ACHN (cell line): ENCODE results near the gene COQ9.
"Not testable (repeated sequence)": the region's sequence is repeated elsewhere in the genome, so short reads cannot be mapped to it uniquely, and the experiment has no call there.

Source experiments
- DNase-seq: peaks from one replicate; pipeline ENCODE4 v3.0.0-alpha.2; 2015
- in situ Hi-C: cut with HindIII; loops from 2 replicates; pipeline ENCODE4 v1.10.0; 2017; ENCODE audit warnings: low sequenced_read_pairs, low pct_ligation_motif_present, low pct_unique_long_range_greater_than_20kb

The COQ9 gene

GRCh38 chr16:57423152-57423551 lies 24.1 kb upstream of the COQ9 start:
- in situ Hi-C loops: no loop called here
- DNase-seq: no peak

GRCh38 chr16:57424583-57424982 lies 22.7 kb upstream of the COQ9 start:
- in situ Hi-C loops: no loop called here
- DNase-seq: no peak

- no peak for DNase-seq
- in situ Hi-C loops: no loop called here
Measured at GRCh38 chr16:57426356-57426755, 20.9 kb upstream of the COQ9 start.

GRCh38 chr16:57427307-57427706 lies 20.0 kb upstream of the COQ9 start:
- DNase-seq: no peak
- in situ Hi-C loops: no loop called here

- DNase-seq: no peak
- in situ Hi-C loops: no loop called here
Measured at GRCh38 chr16:57427824-57428223, 19.5 kb upstream of the COQ9 start.

- DNase-seq: no peak
- in situ Hi-C loops: no loop called here
Measured at GRCh38 chr16:57430955-57431354, 16.3 kb upstream of the COQ9 start.

GRCh38 chr16:57432505-57432904 lies 14.8 kb upstream of the COQ9 start:
- in situ Hi-C loops: no loop called here
- DNase-seq: no peak

GRCh38 chr16:57432989-57433388 lies 14.3 kb upstream of the COQ9 start:
- no peak for DNase-seq
- in situ Hi-C loops: no loop called here

- DNase-seq: no peak
- in situ Hi-C loops: no loop called here
Measured at GRCh38 chr16:57434003-57434402, 13.3 kb upstream of the COQ9 start.

- in situ Hi-C loops: no loop called here
Measured at GRCh38 chr16:57435838-57436237, 11.4 kb upstream of the COQ9 start.

GRCh38 chr16:57439947-57440346 lies 7.3 kb upstream of the COQ9 start:
- DNase-seq, in situ Hi-C loops: not testable (repeated sequence)

More at GRCh38 chr16:57435838-57436237, 11.4 kb upstream of the COQ9 start:
- DNase-seq: no peak

- DNase-seq, in situ Hi-C loops: not testable (repeated sequence)
Measured at GRCh38 chr16:57440551-57440950, 6.7 kb upstream of the COQ9 start.

- no peak for DNase-seq
- in situ Hi-C loops: no loop called here
Measured at GRCh38 chr16:57444711-57445110, 2.6 kb upstream of the COQ9 start.

- no peak for DNase-seq
- in situ Hi-C loops: no loop called here
Measured at GRCh38 chr16:57445510-57445909, 1.8 kb upstream of the COQ9 start.

- in situ Hi-C loops: no loop called here
- peak; percentile 26 for DNase-seq
Measured at GRCh38 chr16:57446531-57447185, 621 bp upstream of the COQ9 start.

GRCh38 chr16:57452021-57452420 lies 4.7 kb downstream of the COQ9 start:
- no peak for DNase-seq
- in situ Hi-C loops: no loop called here

GRCh38 chr16:57462209-57462977 lies 15.1 kb downstream of the COQ9 start, which contains the start of gene POLR2C:
TSS of gene POLR2C (plus strand) at chr16:57462679. CDS start at chr16:57462725, 46 bp downstream.
- peak; percentile 90 for DNase-seq
- in situ Hi-C loops: no loop called here

- DNase-seq: no peak
- in situ Hi-C loops: no loop called here
Measured at GRCh38 chr16:57462978-57463362, 15.7 kb downstream of the COQ9 start.

- no peak for DNase-seq
- in situ Hi-C loops: no loop called here
Measured at GRCh38 chr16:57464523-57464922, 17.2 kb downstream of the COQ9 start.

GRCh38 chr16:57468346-57468745 lies 21.1 kb downstream of the COQ9 start:
- in situ Hi-C loops: no loop called here
- no peak for DNase-seq
